Liver (tissue), 9 donors: ENCODE results near the gene E2F2. TPM values are rescaled to one million over a fixed set of nuclear protein-coding genes. Genes with fewer than 3 reads are reported as not detected.
"Not testable (repeated sequence)": the region's sequence is repeated elsewhere in the genome, so short reads cannot be mapped to it uniquely, and the experiment has no call there.

Source experiments
- DNase-seq: peaks from one replicate; pipeline ENCODE4 v3.0.0-alpha.2; 2017; ENCODE audit warnings: low spot score
- H3K27ac ChIP-seq, 2 donors: one replicate each; pipeline ENCODE4 v1.7.0; 2013; ENCODE audit warnings: inconsistent platforms in 2 of 2, low read length in 2 of 2, control low read depth in 1 of 2, low read depth in 1 of 2, mild to moderate bottlenecking in 1 of 2
- H3K27me3 ChIP-seq, 4 donors: one replicate each; pipeline versions ENCODE4 v1.6.1 to v1.7.0; 2013; ENCODE audit warnings: low read length in 3 of 4, inconsistent platforms in 1 of 4, mild to moderate bottlenecking in 1 of 4, moderate library complexity in 1 of 4; ENCODE audit not compliant: control insufficient read depth in 4 of 4, insufficient read depth in 4 of 4
- H3K36me3 ChIP-seq, 4 donors: one replicate each; pipeline versions ENCODE4 v1.6.1 to v1.7.0; 2013; ENCODE audit warnings: low read length in 3 of 4, mild to moderate bottlenecking in 3 of 4, low read depth in 1 of 4, moderate library complexity in 1 of 4; ENCODE audit not compliant: control insufficient read depth in 4 of 4, insufficient read depth in 3 of 4
- H3K4me1 ChIP-seq, 4 donors: one replicate each; pipeline versions ENCODE4 v1.6.1 to v1.7.0; 2013; ENCODE audit warnings: low read length in 3 of 4, mild to moderate bottlenecking in 3 of 4, moderate library complexity in 1 of 4; ENCODE audit not compliant: control insufficient read depth in 4 of 4, insufficient read depth in 4 of 4
- H3K4me3 ChIP-seq, 3 donors: one replicate each; pipeline versions ENCODE4 v1.6.1 to v1.7.0; 2013; ENCODE audit warnings: low read length in 3 of 3, control low read depth in 1 of 3, low read depth in 1 of 3, mild to moderate bottlenecking in 1 of 3
- H3K9ac ChIP-seq, 2 donors: one replicate each; pipeline ENCODE4 v1.7.0; 2013; ENCODE audit warnings: low read length in 2 of 2, mild to moderate bottlenecking in 2 of 2, moderate library complexity in 2 of 2, control low read depth in 1 of 2, low read depth in 1 of 2
- H3K9me3 ChIP-seq, 4 donors: one replicate each; pipeline versions ENCODE4 v1.6.1 to v1.7.0; 2013; ENCODE audit warnings: low read length in 3 of 4; ENCODE audit not compliant: control insufficient read depth in 4 of 4
- EGR1 ChIP-seq, 2 donors: IDR thresholded peaks; 2 replicates each; pipeline ENCODE4 v1.6.1; 2016 to 2018; ENCODE audit warnings: antibody characterized with exemption in 2 of 2, low read depth in 2 of 2
- FOXA1 ChIP-seq: IDR thresholded peaks from 2 replicates; pipeline ENCODE4 v1.6.1; 2016; ENCODE audit warnings: antibody characterized with exemption
- FOXA2 ChIP-seq: IDR thresholded peaks from 2 replicates; pipeline ENCODE4 v1.6.1; 2016; ENCODE audit warnings: antibody characterized with exemption
- GABPA ChIP-seq, 2 donors: IDR thresholded peaks in 1 of 2; conservative IDR thresholded peaks in 1 of 2; 2 replicates each; pipeline ENCODE4 v1.6.1; 2016; ENCODE audit warnings: antibody characterized with exemption in 2 of 2, mild to moderate bottlenecking in 1 of 2, moderate library complexity in 1 of 2
- HNF4A ChIP-seq, 2 donors: conservative IDR thresholded peaks; 2 replicates each; pipeline ENCODE4 v1.6.1; 2016; ENCODE audit warnings: antibody characterized with exemption in 2 of 2, mild to moderate bottlenecking in 2 of 2
- HNF4G ChIP-seq: IDR thresholded peaks from 2 replicates; pipeline ENCODE4 v1.6.1; 2016; ENCODE audit warnings: antibody characterized with exemption
- JUND ChIP-seq, 2 donors: IDR thresholded peaks; 2 replicates each; pipeline ENCODE4 v1.6.1; 2016; ENCODE audit warnings: antibody characterized with exemption in 2 of 2
- NR2F2 ChIP-seq: IDR thresholded peaks from 2 replicates; pipeline ENCODE4 v1.6.1; 2016; ENCODE audit warnings: antibody characterized with exemption
- RAD21 ChIP-seq, 2 donors: IDR thresholded peaks; 2 replicates each; pipeline ENCODE4 v1.6.1; 2016; ENCODE audit warnings: antibody characterized with exemption in 2 of 2, mild to moderate bottlenecking in 2 of 2
- RXRA ChIP-seq, 2 donors: IDR thresholded peaks; 2 replicates each; pipeline ENCODE4 v1.6.1; 2017 to 2018; ENCODE audit warnings: antibody characterized with exemption in 2 of 2, mild to moderate bottlenecking in 1 of 2
- SP1 ChIP-seq: IDR thresholded peaks from 2 replicates; pipeline ENCODE4 v1.6.1; 2018; ENCODE audit warnings: antibody characterized with exemption, mild to moderate bottlenecking
- TAF1 ChIP-seq: conservative IDR thresholded peaks from 2 replicates; pipeline ENCODE4 v1.6.1; 2016; ENCODE audit warnings: antibody characterized with exemption, mild to moderate bottlenecking
- YY1 ChIP-seq: IDR thresholded peaks from 2 replicates; pipeline ENCODE4 v1.6.1; 2016; ENCODE audit warnings: antibody characterized with exemption, mild to moderate bottlenecking
- WGBS: extraction: QIAGEN DNeasy Blood & Tissue Kit; methylation state at CpG from one replicate; pipeline ENCODE4 v1.1.7; 2013; 5-methylcytosine and 5-hydroxymethylcytosine counted together
- polyA plus RNA-seq, 2 donors: library from polyadenylated mRNA; stranded (reverse) in 1 of 2; unstranded in 1 of 2; fragments of 200-250 nt in 1 of 2; fragments of >200 nt in 1 of 2; fragmentation: Nextera tagmentation in 1 of 2; extraction: Ambion mirVana in 1 of 2; gene quantifications; one replicate each; pipeline versions ENCODE4 v1.2.1 to v1.2.3, GENCODE V29; 2013 to 2015
- total RNA-seq, 2 donors: library from RNA; depleted of rRNA; stranded (reverse); fragments of >200 nt; gene quantifications; one replicate each; pipeline ENCODE4 v1.2.3, GENCODE V29; 2014
- TF ChIP-seq, protein P1 (sequence below): IDR thresholded peaks from 2 replicates; pipeline ENCODE4 v1.6.1; 2016; ENCODE audit warnings: antibody characterized with exemption
- TF ChIP-seq, protein P2 (sequence below): fragments of 150-350 bp; IDR thresholded peaks from 2 replicates; pipeline ENCODE4 v1.5.1; 2017; ENCODE audit warnings: improper control_type of control experiment, low read depth, low read length; ENCODE audit not compliant: missing input control
- TF ChIP-seq, protein P3 (sequence below): IDR thresholded peaks from 2 replicates; pipeline ENCODE4 v1.6.1; 2016; ENCODE audit warnings: antibody characterized with exemption
- TF ChIP-seq, protein P4 (sequence below): IDR thresholded peaks from 2 replicates; pipeline ENCODE4 v1.6.1; 2016; ENCODE audit warnings: antibody characterized with exemption, mild to moderate bottlenecking
- TF ChIP-seq, protein P5 (sequence below): IDR thresholded peaks from 2 replicates; pipeline ENCODE4 v1.6.1; 2016; ENCODE audit warnings: antibody characterized with exemption
- donor health status: healthy.
- donor health status: healthy.
- donor health status: healthy.
- donor health status: healthy.
- donor health status: healthy.

The E2F2 gene
- total and polyA plus RNA-seq, 4 donors, result 0.08 to 79.9 (median 0.44) TPM

DNA sequence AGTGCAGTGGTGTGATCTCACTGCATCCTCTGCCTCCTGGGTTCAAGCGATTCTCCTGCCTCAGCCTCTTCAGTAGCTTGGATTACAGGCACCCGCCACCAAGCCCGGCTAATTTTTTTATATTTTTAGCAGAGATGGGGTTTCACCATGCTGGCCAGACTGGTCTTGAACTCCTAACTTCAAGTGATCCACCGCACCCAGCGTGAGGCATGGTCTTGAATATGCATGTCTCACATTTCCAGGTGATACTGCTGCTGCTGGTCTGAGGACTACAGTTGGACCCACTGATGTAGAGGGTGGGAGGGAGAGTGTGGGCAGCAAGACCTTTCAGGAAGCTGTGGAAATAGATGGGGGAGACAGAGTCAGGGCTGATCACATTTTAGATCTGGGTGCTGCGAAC, 25.2 kb downstream of the E2F2 start:
- Histone ChIP-seq H3K9me3 (no peaks in the 10 kb centered on the region), H3K27ac (no peak overlapping the region), H3K36me3 (no peaks in the 10 kb centered on the region), H3K9ac (no peak overlapping the region), H3K4me3 (no peak overlapping the region), H3K4me1 (no peaks in the 10 kb centered on the region), H3K27me3 (no peaks in the 10 kb centered on the region)
- WGBS, result 97% methylated on average over 6 of the region's 6 CpGs
- DNase-seq, result no peak
- TF ChIP-seq EGR1 (IDR thresholded peaks at IDR 0.05; ENCODE audit: low read depth in 2 of 2) (no peak), RXRA (IDR thresholded peaks at IDR 0.05) (no peak), FOXA2 (no peak), NR2F2 (no peak), RAD21 (IDR thresholded peaks at IDR 0.05) (no peak), JUND (IDR thresholded peaks at IDR 0.05) (no peak), SP1 (no peak)
- TF ChIP-seq, protein P1, sequence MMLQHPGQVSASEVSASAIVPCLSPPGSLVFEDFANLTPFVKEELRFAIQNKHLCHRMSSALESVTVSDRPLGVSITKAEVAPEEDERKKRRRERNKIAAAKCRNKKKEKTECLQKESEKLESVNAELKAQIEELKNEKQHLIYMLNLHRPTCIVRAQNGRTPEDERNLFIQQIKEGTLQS, result no peak
- TF ChIP-seq, protein P2, sequence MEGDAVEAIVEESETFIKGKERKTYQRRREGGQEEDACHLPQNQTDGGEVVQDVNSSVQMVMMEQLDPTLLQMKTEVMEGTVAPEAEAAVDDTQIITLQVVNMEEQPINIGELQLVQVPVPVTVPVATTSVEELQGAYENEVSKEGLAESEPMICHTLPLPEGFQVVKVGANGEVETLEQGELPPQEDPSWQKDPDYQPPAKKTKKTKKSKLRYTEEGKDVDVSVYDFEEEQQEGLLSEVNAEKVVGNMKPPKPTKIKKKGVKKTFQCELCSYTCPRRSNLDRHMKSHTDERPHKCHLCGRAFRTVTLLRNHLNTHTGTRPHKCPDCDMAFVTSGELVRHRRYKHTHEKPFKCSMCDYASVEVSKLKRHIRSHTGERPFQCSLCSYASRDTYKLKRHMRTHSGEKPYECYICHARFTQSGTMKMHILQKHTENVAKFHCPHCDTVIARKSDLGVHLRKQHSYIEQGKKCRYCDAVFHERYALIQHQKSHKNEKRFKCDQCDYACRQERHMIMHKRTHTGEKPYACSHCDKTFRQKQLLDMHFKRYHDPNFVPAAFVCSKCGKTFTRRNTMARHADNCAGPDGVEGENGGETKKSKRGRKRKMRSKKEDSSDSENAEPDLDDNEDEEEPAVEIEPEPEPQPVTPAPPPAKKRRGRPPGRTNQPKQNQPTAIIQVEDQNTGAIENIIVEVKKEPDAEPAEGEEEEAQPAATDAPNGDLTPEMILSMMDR, result no peak

DNA sequence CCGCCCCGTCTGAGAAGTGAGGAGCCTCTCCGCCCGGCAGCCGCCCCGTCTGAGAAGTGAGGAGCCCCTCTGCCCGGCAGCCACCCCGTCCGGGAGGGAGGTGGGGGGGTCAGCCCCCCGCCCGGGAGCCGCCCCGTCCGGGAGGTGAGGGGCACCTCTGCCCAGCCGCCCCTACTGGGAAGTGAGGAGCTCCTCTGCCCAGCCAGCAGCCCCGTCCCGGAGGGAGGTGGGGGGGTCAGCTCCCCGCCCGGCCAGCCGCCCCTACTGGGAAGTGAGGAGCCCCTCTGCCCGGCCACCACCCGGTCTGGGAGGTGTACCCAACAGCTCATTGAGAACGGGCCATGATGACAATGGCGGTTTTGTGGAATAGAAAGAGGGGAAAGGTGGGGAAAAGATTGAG, 26.9 kb downstream of the E2F2 start:
- not testable (repeated sequence) for H3K4me3 ChIP-seq, H3K9me3 ChIP-seq, DNase-seq, H3K4me1 ChIP-seq, H3K27me3 ChIP-seq, H3K27ac ChIP-seq, H3K9ac ChIP-seq, H3K36me3 ChIP-seq
- WGBS, result 78% methylated on average over 23 of the region's 24 CpGs

DNA sequence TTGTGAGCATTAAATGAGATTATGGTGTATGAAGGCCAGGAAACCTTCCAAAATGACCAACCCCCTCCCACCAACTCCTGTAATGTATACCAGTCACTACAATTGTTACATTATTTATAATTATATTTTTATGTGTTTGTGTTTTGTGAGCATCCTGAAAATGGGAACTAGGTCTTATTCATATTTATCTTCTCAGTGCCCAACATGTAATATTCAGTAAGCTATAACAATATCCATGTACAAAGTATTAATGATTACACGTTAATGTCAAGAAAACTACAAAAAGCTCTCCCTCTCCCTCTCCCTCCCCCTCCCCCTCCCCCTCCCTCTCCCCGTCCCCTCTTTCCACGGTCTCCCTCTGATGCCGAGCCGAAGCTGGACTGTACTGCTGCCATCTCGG, 28.1 kb downstream of the E2F2 start:
- Histone ChIP-seq H3K4me3 (no peak overlapping the region), H3K4me1 (no peaks in the 10 kb centered on the region), H3K27me3 (no peaks in the 10 kb centered on the region), H3K9me3 (no peaks in the 10 kb centered on the region), H3K36me3 (no peaks in the 10 kb centered on the region), H3K27ac (no peak overlapping the region), H3K9ac (no peak overlapping the region)
- 81% methylated on average over 3 of the region's 6 CpGs for WGBS
- no peak for TF ChIP-seq GABPA (IDR thresholded peaks at IDR 0.05 in 1 of 2, conservative IDR thresholded peaks at IDR 0.05 in 1 of 2)
- TF ChIP-seq FOXA2, result no peak
- no peak for TF ChIP-seq JUND (IDR thresholded peaks at IDR 0.05)
- TF ChIP-seq, protein P3, sequence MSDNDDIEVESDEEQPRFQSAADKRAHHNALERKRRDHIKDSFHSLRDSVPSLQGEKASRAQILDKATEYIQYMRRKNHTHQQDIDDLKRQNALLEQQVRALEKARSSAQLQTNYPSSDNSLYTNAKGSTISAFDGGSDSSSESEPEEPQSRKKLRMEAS, result no peak
- no peak for TF ChIP-seq RXRA (IDR thresholded peaks at IDR 0.05)
- TF ChIP-seq HNF4G, result no peak
- TF ChIP-seq HNF4A (conservative IDR thresholded peaks at IDR 0.05), result no peak
- TF ChIP-seq, protein P1, result no peak
- TF ChIP-seq FOXA1, result no peak
- TF ChIP-seq NR2F2, result no peak
- TF ChIP-seq, protein P4, sequence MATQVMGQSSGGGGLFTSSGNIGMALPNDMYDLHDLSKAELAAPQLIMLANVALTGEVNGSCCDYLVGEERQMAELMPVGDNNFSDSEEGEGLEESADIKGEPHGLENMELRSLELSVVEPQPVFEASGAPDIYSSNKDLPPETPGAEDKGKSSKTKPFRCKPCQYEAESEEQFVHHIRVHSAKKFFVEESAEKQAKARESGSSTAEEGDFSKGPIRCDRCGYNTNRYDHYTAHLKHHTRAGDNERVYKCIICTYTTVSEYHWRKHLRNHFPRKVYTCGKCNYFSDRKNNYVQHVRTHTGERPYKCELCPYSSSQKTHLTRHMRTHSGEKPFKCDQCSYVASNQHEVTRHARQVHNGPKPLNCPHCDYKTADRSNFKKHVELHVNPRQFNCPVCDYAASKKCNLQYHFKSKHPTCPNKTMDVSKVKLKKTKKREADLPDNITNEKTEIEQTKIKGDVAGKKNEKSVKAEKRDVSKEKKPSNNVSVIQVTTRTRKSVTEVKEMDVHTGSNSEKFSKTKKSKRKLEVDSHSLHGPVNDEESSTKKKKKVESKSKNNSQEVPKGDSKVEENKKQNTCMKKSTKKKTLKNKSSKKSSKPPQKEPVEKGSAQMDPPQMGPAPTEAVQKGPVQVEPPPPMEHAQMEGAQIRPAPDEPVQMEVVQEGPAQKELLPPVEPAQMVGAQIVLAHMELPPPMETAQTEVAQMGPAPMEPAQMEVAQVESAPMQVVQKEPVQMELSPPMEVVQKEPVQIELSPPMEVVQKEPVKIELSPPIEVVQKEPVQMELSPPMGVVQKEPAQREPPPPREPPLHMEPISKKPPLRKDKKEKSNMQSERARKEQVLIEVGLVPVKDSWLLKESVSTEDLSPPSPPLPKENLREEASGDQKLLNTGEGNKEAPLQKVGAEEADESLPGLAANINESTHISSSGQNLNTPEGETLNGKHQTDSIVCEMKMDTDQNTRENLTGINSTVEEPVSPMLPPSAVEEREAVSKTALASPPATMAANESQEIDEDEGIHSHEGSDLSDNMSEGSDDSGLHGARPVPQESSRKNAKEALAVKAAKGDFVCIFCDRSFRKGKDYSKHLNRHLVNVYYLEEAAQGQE, result no peak
- TF ChIP-seq TAF1, result no peak
- TF ChIP-seq, protein P2, result no peak
- no peak for TF ChIP-seq YY1
- TF ChIP-seq RAD21 (IDR thresholded peaks at IDR 0.05), result no peak
- TF ChIP-seq, protein P5, sequence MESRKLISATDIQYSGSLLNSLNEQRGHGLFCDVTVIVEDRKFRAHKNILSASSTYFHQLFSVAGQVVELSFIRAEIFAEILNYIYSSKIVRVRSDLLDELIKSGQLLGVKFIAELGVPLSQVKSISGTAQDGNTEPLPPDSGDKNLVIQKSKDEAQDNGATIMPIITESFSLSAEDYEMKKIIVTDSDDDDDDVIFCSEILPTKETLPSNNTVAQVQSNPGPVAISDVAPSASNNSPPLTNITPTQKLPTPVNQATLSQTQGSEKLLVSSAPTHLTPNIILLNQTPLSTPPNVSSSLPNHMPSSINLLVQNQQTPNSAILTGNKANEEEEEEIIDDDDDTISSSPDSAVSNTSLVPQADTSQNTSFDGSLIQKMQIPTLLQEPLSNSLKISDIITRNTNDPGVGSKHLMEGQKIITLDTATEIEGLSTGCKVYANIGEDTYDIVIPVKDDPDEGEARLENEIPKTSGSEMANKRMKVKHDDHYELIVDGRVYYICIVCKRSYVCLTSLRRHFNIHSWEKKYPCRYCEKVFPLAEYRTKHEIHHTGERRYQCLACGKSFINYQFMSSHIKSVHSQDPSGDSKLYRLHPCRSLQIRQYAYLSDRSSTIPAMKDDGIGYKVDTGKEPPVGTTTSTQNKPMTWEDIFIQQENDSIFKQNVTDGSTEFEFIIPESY, result no peak
- TF ChIP-seq EGR1 (IDR thresholded peaks at IDR 0.05; ENCODE audit: low read depth in 2 of 2), result no peak
- TF ChIP-seq SP1, result no peak
- DNase-seq, result no peak
